MG63 (cell line): Measurements from ENCODE around the gene NSG1. TPM values are rescaled to one million over a fixed set of nuclear protein-coding genes. Genes with fewer than 3 reads are reported as not detected.

ENCODE experiments used
- DNase-seq: peaks from one replicate; pipeline ENCODE4 v3.0.0-alpha.2; 2020
- H3K27me3 ChIP-seq: fragments of 250-450 bp; sonication (Bioruptor Pico); 2 replicates; pipeline ENCODE4 v1.5.1; 2020; ENCODE audit warnings: mild to moderate bottlenecking, moderate library complexity
- H3K36me3 ChIP-seq: fragments of 250-450 bp; sonication (Bioruptor Pico); 2 replicates; pipeline ENCODE4 v1.5.1; 2020; ENCODE audit warnings: mild to moderate bottlenecking, moderate library complexity
- H3K4me3 ChIP-seq: fragments of 250-450 bp; sonication (Bioruptor Pico); 2 replicates; pipeline ENCODE4 v1.5.1; 2020; ENCODE audit warnings: mild to moderate bottlenecking, moderate library complexity
- H3K9me3 ChIP-seq: fragments of 250-450 bp; sonication (Bioruptor Pico); 2 replicates; pipeline ENCODE4 v1.5.1; 2020; ENCODE audit warnings: mild to moderate bottlenecking, moderate library complexity
- total RNA-seq: library from RNA; depleted of rRNA; stranded (reverse); fragments of >200 nt; shearing (Covaris generic); gene quantifications from 2 replicates; pipeline ENCODE4 v1.2.3, GENCODE V29; 2014; ENCODE audit warnings: low replicate concordance

The NSG1 gene
- total RNA-seq, 1 experiment from 2014 or later = not detected

DNA sequence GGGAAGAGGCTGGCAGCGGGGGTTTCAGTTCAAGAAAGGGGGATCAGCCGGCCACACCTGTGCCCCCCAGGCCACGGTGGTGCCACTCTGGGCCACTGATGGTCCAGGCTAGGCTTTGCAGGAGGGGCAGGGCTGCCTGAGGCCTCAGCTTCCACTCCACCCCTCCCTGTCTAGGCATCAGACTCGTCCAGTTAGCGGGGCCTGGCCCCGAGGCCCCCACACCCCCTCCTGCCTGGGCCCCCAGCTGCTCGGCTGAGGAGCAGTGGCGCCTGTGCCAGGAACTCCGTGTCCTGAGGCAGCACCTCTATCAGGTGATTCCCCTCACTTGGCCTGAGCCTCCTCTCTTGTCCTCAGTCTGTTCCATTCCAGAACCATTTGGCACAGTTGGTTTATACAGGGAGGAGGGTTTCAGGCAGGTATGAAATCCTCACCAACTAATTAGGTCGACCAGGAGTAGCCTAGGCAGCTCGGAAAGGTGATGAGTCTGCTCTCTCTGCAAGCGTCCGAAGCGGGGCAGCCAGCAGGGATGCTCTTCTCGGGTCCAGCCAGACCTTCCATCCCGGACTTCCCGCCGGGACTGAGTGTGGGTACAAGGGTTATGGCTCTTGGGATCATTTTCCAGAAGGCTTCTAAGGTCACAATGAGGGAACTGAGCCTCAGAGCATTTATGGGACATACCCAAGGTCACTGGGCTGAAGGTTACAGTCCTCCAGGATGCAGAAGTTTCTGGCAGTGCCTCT lies 2.1 kb downstream of the NSG1 start:
- Histone ChIP-seq H3K9me3 (no peaks in the 10 kb centered on the region), H3K4me3 (no peak overlapping the region), H3K27me3 (peaks cover 17% of the 10 kb centered on the region), H3K36me3 (no peaks in the 10 kb centered on the region)
- DNase-seq = no peak

DNA sequence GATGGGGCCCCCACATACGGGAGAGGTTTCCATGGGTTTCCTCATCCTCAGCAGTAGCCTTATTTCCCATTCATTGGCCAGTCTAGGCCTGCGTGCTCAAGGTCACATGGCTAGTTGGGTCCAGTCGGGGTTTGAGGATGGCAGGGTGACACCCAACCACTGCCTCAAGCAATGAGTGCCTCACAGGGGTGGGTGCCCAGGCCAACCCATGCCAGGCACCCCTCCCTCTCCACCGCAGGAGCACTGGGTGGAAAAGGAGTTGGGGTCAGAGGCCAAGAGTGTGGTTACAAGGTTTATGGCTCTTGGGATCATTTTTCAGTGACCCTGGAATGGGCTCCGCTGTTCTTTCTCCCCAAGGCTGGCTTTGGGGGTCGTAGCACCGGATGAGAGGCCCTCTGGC lies 3.1 kb downstream of the NSG1 start:
- Histone ChIP-seq H3K9me3 (no peaks in the 10 kb centered on the region), H3K36me3 (no peaks in the 10 kb centered on the region), H3K4me3 (no peak overlapping the region), H3K27me3 (peaks cover 17% of the 10 kb centered on the region)
- DNase-seq = no peak

DNA sequence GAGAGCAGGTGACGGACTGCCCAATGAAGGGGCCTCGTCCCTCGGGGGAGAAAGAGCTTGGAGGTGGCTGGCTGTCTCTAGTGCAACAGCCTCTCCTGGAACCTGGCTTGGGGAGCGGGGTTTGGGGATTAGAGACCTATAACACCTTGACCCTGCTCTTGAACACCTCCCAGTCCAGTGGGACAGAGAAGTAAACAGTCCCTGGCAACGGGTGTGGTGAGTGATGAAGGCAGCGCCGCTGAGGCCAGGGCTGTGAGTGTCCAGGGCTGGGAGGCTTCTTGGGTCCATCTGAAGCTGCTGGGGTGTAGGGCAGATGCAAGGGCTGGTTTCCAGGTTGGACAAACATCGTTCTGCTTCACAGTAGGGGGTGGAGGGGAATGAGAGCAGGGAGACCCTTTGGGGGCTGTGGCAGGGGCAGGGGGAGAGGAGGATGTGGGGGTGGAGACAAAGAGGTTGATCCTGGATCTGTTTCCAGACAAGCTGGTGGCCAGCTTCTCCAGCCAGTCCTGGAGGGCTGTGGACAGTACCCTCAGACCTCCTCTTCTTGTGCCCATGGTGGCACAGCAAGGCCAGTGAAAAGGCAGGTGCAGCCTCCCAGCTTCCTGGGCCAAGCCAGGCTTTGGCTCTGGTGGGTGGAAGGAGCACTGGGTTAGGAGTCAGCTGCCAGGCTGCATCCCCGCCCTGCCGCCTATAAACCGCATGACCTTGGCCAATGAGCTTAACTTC lies 3.8 kb downstream of the NSG1 start:
- Histone ChIP-seq H3K36me3 (no peaks in the 10 kb centered on the region), H3K27me3 (peaks cover 17% of the 10 kb centered on the region), H3K9me3 (no peaks in the 10 kb centered on the region), H3K4me3 (no peak overlapping the region)
- DNase-seq = no peak

DNA sequence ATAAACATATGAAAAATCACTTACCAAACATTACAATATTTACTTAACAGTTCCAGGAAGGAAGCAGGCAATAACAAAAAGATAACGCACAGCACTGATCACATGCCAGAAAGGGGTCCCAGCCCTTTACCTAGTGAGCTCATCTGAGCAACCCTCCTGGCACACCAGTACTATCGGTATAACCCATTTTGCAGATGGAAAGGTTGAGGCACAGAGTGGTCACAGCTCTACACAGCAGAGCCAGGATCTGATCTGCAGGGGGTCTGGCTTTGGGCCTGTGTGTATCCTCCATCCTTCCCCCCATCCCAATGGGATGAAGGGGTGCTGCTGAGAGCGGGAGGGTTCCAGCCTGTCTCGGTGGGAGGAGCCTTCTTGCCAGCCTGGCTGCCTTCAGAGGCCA lies 5.0 kb downstream of the NSG1 start:
- DNase-seq = no peak
- Histone ChIP-seq H3K27me3 (peaks cover 12% of the 10 kb centered on the region), H3K9me3 (no peaks in the 10 kb centered on the region), H3K36me3 (no peaks in the 10 kb centered on the region), H3K4me3 (no peak overlapping the region)

DNA sequence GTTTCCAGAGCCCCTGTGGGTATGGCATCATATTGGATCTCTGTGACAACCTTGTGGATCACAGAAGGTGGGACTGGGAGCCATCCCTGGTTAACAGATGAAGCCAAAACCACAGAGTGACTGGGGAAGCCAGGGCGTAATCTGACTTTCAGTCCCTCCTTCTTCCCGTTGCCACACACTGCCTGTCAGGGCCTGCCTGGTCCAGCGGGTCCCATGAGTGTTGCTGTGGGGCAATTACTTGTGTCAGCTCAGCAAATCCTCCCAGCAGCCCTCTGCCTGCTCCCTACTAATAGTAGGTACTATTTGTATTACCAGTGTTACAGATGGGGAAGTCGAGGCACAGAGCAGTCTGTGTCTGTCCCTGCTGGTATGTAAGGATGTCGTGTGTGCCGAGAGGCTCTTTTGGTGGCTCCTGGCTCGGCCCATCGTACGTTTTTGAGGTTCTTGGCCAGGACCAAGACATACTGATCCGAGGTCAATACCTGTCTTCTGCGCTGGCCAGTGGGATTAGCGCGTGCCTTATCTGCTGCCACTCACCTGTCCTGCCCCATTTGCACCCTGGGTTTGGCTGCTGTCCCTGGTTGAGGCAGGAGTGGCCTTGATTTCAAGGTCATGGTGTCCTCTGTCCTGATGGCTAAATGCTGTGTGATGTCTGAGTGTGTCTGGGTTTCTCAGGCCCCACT lies 5.7 kb downstream of the NSG1 start:
- no peak for DNase-seq
- peaks cover 5% of the 10 kb centered on the region for H3K27me3 ChIP-seq
- H3K36me3 ChIP-seq = no peaks in the 10 kb centered on the region
- H3K4me3 ChIP-seq = no peak overlapping the region
- no peaks in the 10 kb centered on the region for H3K9me3 ChIP-seq

DNA sequence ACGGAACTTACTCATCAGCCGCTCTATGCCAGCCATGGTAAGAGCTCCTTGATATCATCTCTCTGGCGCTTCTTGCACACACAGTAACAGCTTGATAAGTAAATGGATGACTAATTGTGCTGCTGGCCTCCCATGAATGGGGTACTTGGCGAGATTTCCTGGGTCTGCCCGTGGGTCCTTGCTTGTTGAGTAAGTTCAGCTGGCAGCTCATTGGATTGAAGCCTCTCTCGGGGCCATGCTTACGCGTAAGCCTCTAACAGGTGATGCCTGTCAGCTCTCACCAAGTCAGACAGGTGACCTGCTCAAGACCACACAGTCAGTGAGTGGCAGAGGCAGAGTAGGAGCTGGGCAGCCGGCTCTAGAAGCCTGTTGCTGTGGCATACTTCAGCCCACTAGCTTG lies 7.7 kb downstream of the NSG1 start:
- H3K4me3 ChIP-seq = no peak overlapping the region
- no peaks in the 10 kb centered on the region for H3K36me3 ChIP-seq
- H3K9me3 ChIP-seq = no peaks in the 10 kb centered on the region
- no peaks in the 10 kb centered on the region for H3K27me3 ChIP-seq
- DNase-seq = peak; percentile 71

DNA sequence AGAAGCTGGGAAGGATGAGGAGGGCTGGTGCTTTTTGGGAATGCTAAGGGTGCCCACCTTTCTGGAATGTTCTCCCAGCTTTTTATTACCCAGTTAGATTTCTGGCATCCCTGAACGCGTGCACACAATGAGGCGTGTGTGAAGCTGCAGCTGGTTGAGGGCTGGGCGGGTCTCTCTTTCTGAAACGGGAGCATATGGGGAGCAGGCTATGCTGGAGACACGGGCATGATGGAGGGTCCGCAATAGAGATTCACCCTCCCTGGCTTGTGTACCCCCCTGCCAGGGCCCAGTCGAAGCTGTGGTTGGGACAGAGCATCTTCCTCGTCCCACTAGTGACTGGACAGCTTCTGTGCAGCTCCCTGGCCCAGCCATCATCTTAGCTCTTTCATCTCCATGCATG lies 8.5 kb downstream of the NSG1 start:
- Histone ChIP-seq H3K36me3 (no peaks in the 10 kb centered on the region), H3K27me3 (no peaks in the 10 kb centered on the region)
- no peak for DNase-seq

DNA sequence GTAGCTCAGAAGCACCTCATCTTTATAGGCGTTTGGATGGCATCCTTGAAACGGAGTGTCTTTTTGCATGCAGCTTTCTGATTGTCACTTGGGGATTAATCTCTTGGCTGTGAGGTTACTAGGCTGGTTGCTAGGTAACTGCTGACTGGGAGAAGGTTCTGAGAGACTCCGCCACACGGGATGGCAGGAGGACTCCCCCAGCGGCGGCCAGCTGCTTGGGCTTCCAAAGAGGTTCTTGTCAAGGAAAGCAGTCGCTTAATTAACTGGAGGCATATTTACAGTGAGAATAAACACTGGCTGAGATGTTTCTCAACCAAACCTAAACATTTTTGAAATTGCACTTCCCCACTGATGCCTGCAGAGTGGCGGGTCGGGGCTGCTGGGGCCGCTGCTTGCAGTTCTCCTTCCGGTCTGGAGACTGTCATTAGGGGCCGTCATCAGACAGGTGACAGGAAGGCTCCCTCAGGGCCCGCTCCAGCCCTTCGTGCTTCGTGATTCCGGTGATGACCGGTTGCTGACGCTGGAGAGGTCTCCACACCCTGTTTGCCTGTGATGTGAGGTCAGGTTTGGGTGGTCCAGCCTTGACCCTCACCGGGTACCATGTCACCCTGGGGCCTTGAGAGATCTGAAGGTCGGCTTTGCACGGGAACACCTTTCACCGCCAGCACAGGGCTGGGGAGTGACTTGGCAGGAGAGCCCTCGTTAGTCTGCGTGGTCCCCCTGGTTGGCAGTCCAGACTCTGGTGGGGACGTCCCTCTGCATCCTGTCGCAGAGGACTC lies 9.1 kb downstream of the NSG1 start:
- Histone ChIP-seq H3K9me3 (no peaks in the 10 kb centered on the region), H3K27me3 (no peaks in the 10 kb centered on the region)
- DNase-seq = no peak

More for the DNA sequence above, 8.5 kb downstream of the NSG1 start:
- H3K9me3 ChIP-seq = no peaks in the 10 kb centered on the region
- H3K4me3 ChIP-seq = no peak overlapping the region

DNA sequence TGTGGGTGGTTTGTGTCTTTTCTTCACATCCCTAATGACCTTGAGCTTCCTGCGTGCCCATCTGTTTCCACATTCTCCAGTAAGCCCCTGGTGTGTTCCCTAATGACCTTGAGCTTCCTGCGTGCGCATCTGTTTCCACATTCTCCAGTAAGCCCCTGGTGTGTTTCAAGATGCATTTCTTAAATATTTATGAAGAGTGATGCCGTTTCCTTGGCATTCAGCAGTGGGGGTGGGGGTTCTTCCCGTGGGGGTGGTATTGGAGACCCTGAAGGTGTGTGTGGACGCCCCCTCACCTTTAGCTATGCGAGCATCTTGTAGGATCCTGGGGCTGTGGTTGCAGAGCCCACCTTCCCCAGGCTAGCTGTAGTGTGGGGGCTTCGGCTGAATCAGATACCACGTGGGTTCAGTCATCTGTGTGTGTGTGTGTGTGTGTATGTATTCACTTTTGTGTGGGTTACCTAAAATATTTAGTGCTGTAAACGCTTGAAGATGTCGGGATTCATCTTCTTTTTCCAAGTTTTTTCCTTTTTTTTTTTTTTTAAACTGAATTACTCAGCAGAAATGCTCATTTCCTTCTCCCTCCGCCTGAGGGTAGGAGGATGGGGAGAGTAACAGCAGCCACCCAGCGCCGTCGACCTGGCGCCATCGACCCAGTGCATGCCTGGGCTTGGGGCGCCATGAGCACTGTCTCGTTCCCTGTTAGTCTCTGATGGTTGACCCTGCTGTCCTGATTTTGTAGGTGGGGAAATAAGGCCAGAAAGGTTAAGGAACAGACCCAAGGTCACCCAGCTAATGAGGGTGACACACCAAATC lies 9.9 kb downstream of the NSG1 start:
- Histone ChIP-seq H3K27me3 (no peaks in the 10 kb centered on the region), H3K36me3 (no peaks in the 10 kb centered on the region), H3K9me3 (no peaks in the 10 kb centered on the region), H3K4me3 (no peak overlapping the region)
- no peak for DNase-seq

More for the DNA sequence above, 9.1 kb downstream of the NSG1 start:
- H3K36me3 ChIP-seq = no peaks in the 10 kb centered on the region
- H3K4me3 ChIP-seq = no peak overlapping the region

DNA sequence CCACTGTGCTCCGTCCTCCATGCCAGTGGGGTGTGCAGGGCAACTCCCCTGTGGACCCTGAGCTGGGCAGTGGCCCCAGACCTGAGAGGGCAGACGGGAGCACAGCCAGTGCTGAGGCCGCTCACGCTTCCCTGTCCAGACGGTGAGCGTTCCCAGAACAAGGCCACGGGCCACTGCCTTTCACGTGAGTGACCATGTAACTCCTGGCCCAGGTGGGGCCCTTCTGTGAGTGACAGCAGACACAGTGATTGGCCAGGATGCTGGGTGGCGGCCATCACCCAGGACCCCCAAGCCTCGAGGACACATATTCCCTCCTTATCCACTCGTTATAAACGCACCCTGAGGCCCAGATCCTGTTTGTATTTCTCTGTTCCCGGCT lies 10.5 kb downstream of the NSG1 start:
- H3K4me3 ChIP-seq = no peak overlapping the region
- no peak for DNase-seq
- H3K36me3 ChIP-seq = no peaks in the 10 kb centered on the region
- no peaks in the 10 kb centered on the region for H3K9me3 ChIP-seq
- H3K27me3 ChIP-seq = no peaks in the 10 kb centered on the region

DNA sequence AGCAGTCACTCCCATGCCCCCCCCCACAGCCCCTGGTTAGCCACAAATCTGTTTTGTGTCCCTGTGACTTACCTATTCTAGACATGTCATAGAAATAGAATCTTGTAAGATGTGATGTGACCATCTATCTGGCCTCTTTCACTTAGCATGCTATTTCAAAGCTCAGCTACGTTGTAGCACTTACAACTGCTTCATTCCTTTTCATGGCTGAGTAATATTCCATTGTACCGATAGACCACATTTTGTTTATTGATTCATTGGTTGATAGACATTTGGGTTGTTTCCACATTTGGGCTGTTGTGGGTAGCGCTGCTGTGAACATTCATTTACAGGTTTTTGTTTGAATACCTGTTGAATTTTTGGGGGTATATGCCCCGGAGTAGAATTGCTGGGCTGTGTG lies 11.5 kb downstream of the NSG1 start:
- DNase-seq = no peak
- Histone ChIP-seq H3K27me3 (no peaks in the 10 kb centered on the region), H3K36me3 (no peaks in the 10 kb centered on the region), H3K9me3 (no peaks in the 10 kb centered on the region), H3K4me3 (no peak overlapping the region)

DNA sequence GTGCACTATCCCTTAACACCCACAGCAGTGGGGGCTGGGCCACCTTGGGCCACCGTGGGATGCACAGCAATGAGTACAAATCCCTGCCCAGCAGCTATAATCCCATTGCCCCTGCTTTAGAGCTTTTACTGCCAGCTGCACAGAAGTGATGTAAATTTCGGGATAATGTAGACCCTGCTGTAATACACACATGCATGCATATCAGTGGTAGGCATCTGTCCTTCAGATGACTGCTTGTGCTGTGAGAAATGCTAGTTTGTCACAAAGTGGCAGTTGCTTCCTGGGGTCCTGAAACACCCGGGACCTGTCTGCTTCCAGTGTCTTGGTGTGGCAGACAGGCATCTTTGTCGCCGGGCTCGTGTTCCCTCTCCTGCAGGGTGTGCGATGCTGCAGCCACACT lies 14.1 kb downstream of the NSG1 start:
- H3K27me3 ChIP-seq = no peaks in the 10 kb centered on the region
- no peaks in the 10 kb centered on the region for H3K36me3 ChIP-seq

DNA sequence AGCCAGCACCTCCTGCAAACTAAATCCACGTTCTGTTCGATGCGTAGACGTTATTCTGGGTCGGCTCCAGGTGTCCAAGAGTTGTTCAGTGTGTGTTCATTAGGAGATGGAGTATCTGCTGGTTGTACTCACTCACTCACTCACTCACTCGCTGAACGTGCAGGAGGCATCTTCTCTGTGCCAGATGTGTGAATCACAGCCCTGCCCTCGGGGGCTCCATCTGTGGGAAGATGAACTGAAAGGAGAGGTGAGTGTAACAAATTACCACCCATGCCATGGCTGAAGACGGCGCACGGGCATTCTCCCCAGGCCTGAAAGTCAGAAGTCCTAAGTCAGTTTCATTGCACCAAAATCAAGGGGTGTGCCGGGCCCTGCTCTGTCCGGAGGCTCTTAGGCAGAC lies 16.1 kb downstream of the NSG1 start:
- DNase-seq = peak; percentile 52
- Histone ChIP-seq H3K9me3 (no peaks in the 10 kb centered on the region), H3K36me3 (no peaks in the 10 kb centered on the region), H3K4me3 (no peak overlapping the region), H3K27me3 (no peaks in the 10 kb centered on the region)

More for the DNA sequence above, 14.1 kb downstream of the NSG1 start:
- H3K4me3 ChIP-seq = no peak overlapping the region
- no peak for DNase-seq
- no peaks in the 10 kb centered on the region for H3K9me3 ChIP-seq

DNA sequence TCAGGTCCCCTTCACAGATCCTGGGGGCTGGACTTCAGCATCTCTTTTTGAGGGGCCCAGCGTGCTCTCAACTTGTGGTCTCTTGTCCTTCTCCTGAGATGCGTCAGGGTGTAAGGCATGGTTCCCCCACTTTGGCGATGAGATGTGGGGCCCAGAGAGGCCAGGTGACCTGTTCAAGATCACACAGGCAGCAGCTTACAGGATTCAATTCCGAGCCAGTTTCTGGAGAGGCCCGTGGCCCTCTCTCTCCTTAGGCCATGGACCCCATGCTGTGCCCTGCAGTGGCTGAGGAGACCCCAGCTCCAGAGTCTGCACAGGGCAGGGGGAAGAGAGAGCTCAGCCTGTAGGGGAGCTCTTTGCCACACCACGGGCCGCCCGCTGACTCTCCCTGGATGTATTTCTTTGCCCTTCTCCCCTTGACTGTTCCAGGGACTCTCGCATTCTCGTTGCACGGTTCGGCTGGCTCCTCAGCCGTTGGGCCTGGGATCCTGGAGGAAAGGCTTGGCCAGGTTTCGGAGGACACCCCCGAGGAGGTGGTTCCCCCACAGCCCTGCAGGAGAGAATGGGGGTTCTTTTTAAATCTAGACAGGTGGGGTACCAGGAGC lies 18.6 kb downstream of the NSG1 start:
- no peak for DNase-seq
- H3K27me3 ChIP-seq = no peaks in the 10 kb centered on the region
- no peak overlapping the region for H3K4me3 ChIP-seq
- no peaks in the 10 kb centered on the region for H3K36me3 ChIP-seq
- H3K9me3 ChIP-seq = no peaks in the 10 kb centered on the region

DNA sequence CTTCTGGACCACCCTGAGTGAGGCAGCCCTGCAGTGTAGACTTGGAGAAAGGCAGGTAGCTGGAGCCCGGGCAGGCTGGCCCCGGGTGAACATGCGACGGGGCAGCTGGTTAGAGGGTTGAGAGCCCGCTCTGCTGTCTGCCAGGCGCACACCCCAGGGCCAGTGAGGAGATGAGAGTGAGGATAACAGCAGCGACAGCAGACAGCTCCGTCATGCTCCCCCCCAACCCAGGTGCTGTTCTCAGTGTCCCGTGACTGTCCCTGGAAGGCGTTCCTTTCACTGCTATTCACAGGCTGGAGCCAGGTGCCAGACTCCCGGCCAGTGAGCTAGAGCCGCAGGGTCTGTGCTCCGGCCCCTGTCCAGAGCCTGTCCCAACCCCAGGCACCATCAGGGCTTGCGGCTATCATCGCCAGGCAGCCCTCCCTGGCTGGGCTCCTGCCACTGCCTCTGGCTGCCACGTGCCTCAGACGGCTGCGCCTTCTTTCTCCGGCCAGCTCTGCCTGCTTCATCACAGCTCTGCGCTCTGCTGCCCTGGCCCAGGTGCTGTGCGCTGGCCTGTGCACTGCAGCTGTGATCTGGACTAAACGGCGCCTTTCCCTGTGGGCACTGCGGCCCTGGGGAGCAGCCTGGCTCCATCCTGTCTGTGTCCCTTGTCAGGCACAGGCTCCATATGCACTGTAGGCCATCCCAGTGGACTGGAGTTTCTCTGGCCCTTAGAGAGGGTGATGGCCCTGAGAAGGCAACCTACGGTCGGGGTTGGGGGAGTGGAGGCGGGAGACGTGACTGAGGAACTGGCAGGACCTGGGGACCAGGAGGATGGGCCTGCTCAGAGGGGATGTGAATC lies 19.8 kb downstream of the NSG1 start:
- Histone ChIP-seq H3K9me3 (no peaks in the 10 kb centered on the region), H3K36me3 (no peaks in the 10 kb centered on the region), H3K4me3 (no peak overlapping the region), H3K27me3 (no peaks in the 10 kb centered on the region)
- no peak for DNase-seq
